Prostate gland (tissue), 2 donors: ENCODE measurements around the gene BBC3. TPM values are rescaled to one million over a fixed set of nuclear protein-coding genes. Genes with fewer than 3 reads are reported as not detected.
"Not testable (repeated sequence)": the region's sequence is repeated elsewhere in the genome, so short reads cannot be mapped to it uniquely, and the experiment has no call there.

Experiments used
- DNase-seq: peaks from one replicate; pipeline ENCODE4 v3.0.0-alpha.2; 2019; ENCODE audit warnings: low spot score
- H3K27ac ChIP-seq, 2 donors: fragments of 200-600 bp; sonication (generic); 2 replicates each; pipeline ENCODE4 v1.5.1; 2017 to 2019
- H3K27me3 ChIP-seq: fragments of 200-600 bp; sonication (generic); replicated peaks from 2 replicates; pipeline ENCODE4 v1.5.1; 2019; ENCODE audit not compliant: insufficient read depth
- H3K36me3 ChIP-seq, 2 donors: fragments of 200-600 bp; sonication (generic); 1 replicate in 1 of 2; 2 replicates in 1 of 2; pipeline versions ENCODE4 v1.5.1 to v1.8.1; 2017 to 2019
- H3K4me1 ChIP-seq: fragments of 200-600 bp; sonication (generic); replicated peaks from 2 replicates; pipeline ENCODE4 v1.5.1; 2019
- H3K4me3 ChIP-seq, 2 donors: fragments of 200-600 bp; sonication (generic); 2 replicates each; pipeline ENCODE4 v1.5.1; 2017 to 2019
- H3K9me3 ChIP-seq: fragments of 200-600 bp; sonication (generic); 2 replicates; pipeline ENCODE4 v1.5.1; 2017
- CTCF ChIP-seq, 4 experiments: fragments of 200-600 bp in 2 of 4; fragments of 450-650 bp in 2 of 4; sonication (generic) in 2 of 4; IDR thresholded peaks; 1 replicate in 3 of 4; 2 replicates in 1 of 4; pipeline ENCODE4 v1.5.1; 2016 to 2019; ENCODE audit warnings: antibody characterized with exemption in 4 of 4, mild to moderate bottlenecking in 2 of 4, moderate library complexity in 2 of 4
- POLR2A ChIP-seq: fragments of 450-650 bp; IDR thresholded peaks from one replicate; pipeline ENCODE4 v1.6.1; 2016; ENCODE audit warnings: antibody characterized with exemption, mild to moderate bottlenecking
- POLR2AphosphoS5 ChIP-seq: sonication (generic); formaldehyde crosslinking; IDR thresholded peaks from one replicate; pipeline ENCODE4 v1.6.1; 2017; ENCODE audit warnings: antibody characterized with exemption
- WGBS: methylation state at CpG from one replicate; pipeline ENCODE4 v1.1.5; 2018; 5-methylcytosine and 5-hydroxymethylcytosine counted together
- intact Hi-C: fragments of 100-400 bp; cut with DNase I; formaldehyde crosslinking; loops from one replicate; pipeline ENCODE4 v1.14.2; 2022
- total RNA-seq, 2 donors: library from RNA; depleted of rRNA; stranded (reverse); fragments of >200 nt; gene quantifications; one replicate each; pipeline ENCODE4 v1.1.0, GENCODE V29; 2016

Gene BBC3
- total RNA-seq: 10 to 100 TPM; 11.1 to 12.8 TPM

GRCh38 chr19:47230921-47231214 is at the start of gene BBC3:
Gene BBC3 (minus strand): TSS chr19:47231199. CDS start chr19:47228431, 2,768 bp downstream.
- H3K9me3 ChIP-seq: no peaks in the 10 kb centered on the region
- intact Hi-C loops: no loop called here
- peaks cover 12% of the 10 kb centered on the region for H3K4me1 ChIP-seq
- H3K27ac ChIP-seq: peak within 1 kb of the TSS; percentile 84 to 99
- no peaks in the 10 kb centered on the region for H3K27me3 ChIP-seq
- TF ChIP-seq CTCF (IDR thresholded peaks at IDR 0.05) (no peak), POLR2A (peak; percentile 64)
- no peaks in the 10 kb centered on the region for H3K36me3 ChIP-seq
- peak within 1 kb of the TSS; percentile 76 to 85 for H3K4me3 ChIP-seq
- DNase-seq: no peak
- 0% methylated on average over 9 of the region's 43 CpGs for WGBS

DNA sequence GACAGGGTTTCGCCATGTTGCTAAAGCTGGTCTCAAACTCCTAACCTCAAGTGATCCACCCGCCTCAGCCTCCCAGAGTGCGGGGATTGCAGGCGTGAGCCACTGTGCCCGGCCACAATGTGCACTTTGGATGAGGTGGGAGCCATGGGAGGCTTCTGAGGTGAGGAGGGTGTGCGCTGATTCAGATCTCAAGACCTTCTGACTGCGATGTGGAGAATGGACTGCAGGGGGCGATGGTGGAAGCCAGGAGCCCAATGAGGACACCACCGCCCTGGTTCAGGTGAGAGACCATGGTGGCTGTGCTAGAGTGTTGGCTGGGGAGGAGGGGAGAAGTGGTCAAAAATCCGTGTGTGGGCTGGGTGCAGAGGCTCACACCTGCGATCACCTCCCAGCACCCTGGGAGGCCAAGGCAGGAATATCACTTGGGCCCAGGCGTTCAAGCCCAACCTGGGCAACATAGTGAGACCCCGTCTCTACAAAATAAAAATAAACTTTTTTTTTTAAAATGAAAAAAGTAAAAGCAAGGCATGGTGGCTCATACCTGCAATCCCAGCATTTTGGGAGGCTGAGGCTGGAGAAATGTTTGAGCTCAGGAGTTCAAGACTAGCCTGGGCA is 49.3 kb upstream of the BBC3 start:
- Histone ChIP-seq H3K36me3 (no peaks in the 10 kb centered on the region), H3K27me3 (no peaks in the 10 kb centered on the region), H3K9me3 (no peaks in the 10 kb centered on the region), H3K4me1 (peaks cover 2% of the 10 kb centered on the region), H3K4me3 (no peak overlapping the region), H3K27ac (no peak overlapping the region)
- intact Hi-C loops: no loop called here
- TF ChIP-seq CTCF (IDR thresholded peaks at IDR 0.05): peak in 2 of 4 experiments; percentile 12 to 13
- no peak for TF ChIP-seq POLR2A
- WGBS: 90% methylated on average over 13 of the region's 13 CpGs
- no peak for DNase-seq

DNA sequence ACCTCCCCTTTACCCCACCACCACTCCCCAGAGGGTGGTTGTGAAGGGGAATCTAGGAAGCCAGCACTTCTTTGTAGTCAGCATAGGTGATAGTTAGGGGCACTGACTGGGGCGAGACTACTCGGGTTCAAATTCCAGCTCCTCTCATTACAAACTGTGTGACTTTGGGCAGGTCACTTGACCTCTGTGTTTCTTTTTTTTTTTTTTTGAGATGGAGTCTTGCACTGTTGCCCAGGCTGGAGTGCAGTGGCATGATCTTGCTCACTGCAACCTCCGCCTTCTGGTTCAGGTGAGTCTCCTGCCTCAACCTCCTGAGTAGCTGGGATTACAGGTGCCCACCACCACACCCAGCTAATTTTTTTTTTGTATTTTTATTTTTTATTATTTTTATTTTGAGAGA is 45.5 kb upstream of the BBC3 start:
- H3K4me1 ChIP-seq, H3K9me3 ChIP-seq, intact Hi-C loops, DNase-seq, H3K4me3 ChIP-seq, H3K27me3 ChIP-seq, H3K36me3 ChIP-seq: not testable (repeated sequence)
- WGBS: 91% methylated on average over 3 of the region's 3 CpGs
- peak overlapping the region in 1 of 2 donors; percentile 98 for H3K27ac ChIP-seq

DNA sequence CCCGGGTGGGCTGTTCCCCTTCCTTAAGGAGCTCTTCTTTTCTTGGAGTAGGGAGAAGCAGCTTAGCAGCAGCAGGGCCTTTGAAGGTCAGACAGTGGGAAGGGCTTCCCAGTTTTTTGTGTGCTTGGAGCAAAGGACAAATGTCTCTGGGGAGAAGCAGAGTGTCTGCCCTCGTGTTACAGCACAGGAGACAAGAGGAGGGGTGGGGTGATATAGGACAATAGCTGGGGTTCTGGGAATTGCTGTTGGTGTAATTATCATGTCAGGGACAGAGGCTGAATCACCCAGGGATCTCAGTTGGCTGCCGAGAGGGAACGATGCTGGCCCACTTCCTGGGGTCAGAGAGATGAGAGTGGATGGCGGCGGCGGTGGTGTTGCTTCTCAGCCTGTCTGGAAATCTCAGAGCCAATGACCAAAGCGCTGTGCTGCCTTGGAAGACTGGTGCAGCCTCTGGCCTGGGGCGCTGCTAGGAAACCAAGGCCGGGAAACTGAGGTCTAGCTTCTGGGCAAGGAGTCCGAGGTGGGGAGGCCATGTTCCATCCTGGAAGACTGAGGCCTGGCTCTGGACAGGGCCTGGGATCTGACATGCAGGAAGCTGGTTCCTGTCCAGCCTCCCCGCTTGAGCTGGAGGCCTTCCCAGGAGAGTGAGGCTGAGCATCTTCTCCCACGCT is 44.9 kb upstream of the BBC3 start:
- Histone ChIP-seq H3K27me3 (no peaks in the 10 kb centered on the region), H3K9me3 (no peaks in the 10 kb centered on the region), H3K4me1 (peaks cover 5% of the 10 kb centered on the region), H3K4me3 (no peak overlapping the region), H3K36me3 (peaks cover 0 to 6% of the 10 kb centered on the region in 2 donors), H3K27ac (peak overlapping the region; percentile 65 to 98)
- 62% methylated on average over 13 of the region's 13 CpGs for WGBS
- DNase-seq: no peak
- no peak for TF ChIP-seq POLR2A
- no peak for TF ChIP-seq POLR2AphosphoS5
- no peak for TF ChIP-seq CTCF (IDR thresholded peaks at IDR 0.05)
- intact Hi-C loops: no loop called here

- no peak for TF ChIP-seq POLR2AphosphoS5
- TF ChIP-seq CTCF (IDR thresholded peaks at IDR 0.05): no peak
- no peak for TF ChIP-seq POLR2A
- Histone ChIP-seq H3K27me3 (no peaks in the 10 kb centered on the region), H3K36me3 (peaks cover 0 to 11% of the 10 kb centered on the region in 2 donors), H3K4me1 (peaks cover 5% of the 10 kb centered on the region), H3K4me3 (peak overlapping the region; percentile 58 to 65), H3K27ac (peak overlapping the region; percentile 65 to 98), H3K9me3 (no peaks in the 10 kb centered on the region)
- WGBS: 9% methylated on average over 46 of the region's 82 CpGs
- intact Hi-C loops: no loop called here
- DNase-seq: no peak
Measured at GRCh38 chr19:47274891-47275761, 44.1 kb upstream of the BBC3 start.
